HepG2 (cell line): ENCODE measurements around the gene USP7. TPM values are rescaled to one million over a fixed set of nuclear protein-coding genes. Genes with fewer than 3 reads are reported as not detected.

Experiments used
- ATF3 ChIP-seq: sonication (generic); formaldehyde crosslinking; IDR thresholded peaks from 2 replicates; pipeline ENCODE4 v1.4.0; 2020; ENCODE audit warnings: missing genetic modification reagents
- CEBPZ ChIP-seq: IDR thresholded peaks from 2 replicates; pipeline ENCODE4 v1.6.1; 2012; ENCODE audit warnings: low read length, improper control_type of control experiment
- CREBL2 ChIP-seq: sonication (generic); formaldehyde crosslinking; IDR thresholded peaks from 2 replicates; pipeline ENCODE4 v1.8.1; 2023; ENCODE audit warnings: missing genetic modification reagents, mild to moderate bottlenecking, borderline replicate concordance
- DRAP1 ChIP-seq: IDR thresholded peaks from 2 replicates; pipeline ENCODE4 v1.6.1; 2016; ENCODE audit warnings: missing genetic modification reagents, missing compliant biosample characterization
- EED ChIP-seq: sonication (generic); formaldehyde crosslinking; IDR thresholded peaks from 2 replicates; pipeline ENCODE4 v1.5.0; 2020; ENCODE audit warnings: mild to moderate bottlenecking, missing genetic modification reagents
- FOXA3 ChIP-seq: IDR thresholded peaks from 2 replicates; pipeline ENCODE4 v1.6.1; 2016; ENCODE audit warnings: missing genetic modification reagents, missing compliant biosample characterization
- HHEX ChIP-seq: IDR thresholded peaks from 2 replicates; pipeline ENCODE4 v1.6.1; 2016; ENCODE audit warnings: control low read depth
- HOXA9 ChIP-seq: sonication (generic); formaldehyde crosslinking; IDR thresholded peaks from 2 replicates; pipeline ENCODE4 v1.8.1; 2022; ENCODE audit warnings: missing genetic modification reagents, mild to moderate bottlenecking, moderate library complexity, borderline replicate concordance
- NFE2 ChIP-seq: sonication (generic); formaldehyde crosslinking; IDR thresholded peaks from 2 replicates; pipeline ENCODE4 v1.4.0; 2020; ENCODE audit warnings: missing genetic modification reagents
- NFYB ChIP-seq: sonication (generic); formaldehyde crosslinking; IDR thresholded peaks from 2 replicates; pipeline ENCODE4 v1.4.0; 2020; ENCODE audit warnings: missing genetic modification reagents
- PAXIP1 ChIP-seq: sonication (generic); formaldehyde crosslinking; conservative IDR thresholded peaks from 2 replicates; pipeline ENCODE4 v1.4.0; 2020; ENCODE audit warnings: mild to moderate bottlenecking, missing genetic modification reagents, moderate library complexity
- PBX3 ChIP-seq: sonication (generic); formaldehyde crosslinking; IDR thresholded peaks from 2 replicates; pipeline ENCODE4 v1.8.1; 2023; ENCODE audit warnings: missing genetic modification reagents, inconsistent platforms, borderline replicate concordance
- PITX1 ChIP-seq: sonication (generic); formaldehyde crosslinking; IDR thresholded peaks from 2 replicates; pipeline ENCODE4 v1.5.1; 2020; ENCODE audit warnings: mild to moderate bottlenecking, missing genetic modification reagents
- RBFOX2 ChIP-seq: fragments of 200-400 bp; formaldehyde crosslinking; IDR thresholded peaks from 2 replicates; pipeline ENCODE4 v1.6.1; 2017; ENCODE audit warnings: low read depth, mild to moderate bottlenecking, low read length
- SRF ChIP-seq: IDR thresholded peaks from 2 replicates; pipeline ENCODE4 v1.6.1; 2011; ENCODE audit warnings: mild to moderate bottlenecking, low read depth, low read length, moderate library complexity
- TARDBP ChIP-seq: sonication (generic); formaldehyde crosslinking; IDR thresholded peaks from 2 replicates; pipeline ENCODE4 v1.8.0; 2022; ENCODE audit warnings: mild to moderate bottlenecking, missing genetic modification reagents
- TCF7L2 ChIP-seq: IDR thresholded peaks from 2 replicates; pipeline ENCODE4 v1.6.1; 2011; ENCODE audit warnings: mild to moderate bottlenecking, low read depth, low read length, moderate library complexity
- ZFY ChIP-seq: sonication (generic); formaldehyde crosslinking; IDR thresholded peaks from 2 replicates; pipeline ENCODE4 v1.4.0; 2020; ENCODE audit warnings: missing genetic modification reagents
- ZNF296 ChIP-seq: sonication (generic); formaldehyde crosslinking; conservative IDR thresholded peaks from 2 replicates; pipeline ENCODE4 v1.5.0; 2020; ENCODE audit warnings: mild to moderate bottlenecking, missing genetic modification reagents
- ZNF34 ChIP-seq: sonication (generic); formaldehyde crosslinking; IDR thresholded peaks from 2 replicates; pipeline ENCODE4 v1.4.0; 2020; ENCODE audit warnings: mild to moderate bottlenecking, missing genetic modification reagents, borderline replicate concordance
- ZNF580 ChIP-seq: IDR thresholded peaks from 2 replicates; pipeline ENCODE4 v1.6.1; 2016; ENCODE audit warnings: low read depth, borderline replicate concordance
- ZNF737 ChIP-seq: sonication (generic); formaldehyde crosslinking; IDR thresholded peaks from 2 replicates; pipeline ENCODE4 v1.5.0; 2020; ENCODE audit warnings: missing genetic modification reagents, mild to moderate bottlenecking, borderline replicate concordance
- ZNF790 ChIP-seq: sonication (generic); formaldehyde crosslinking; IDR thresholded peaks from 2 replicates; pipeline ENCODE4 v1.8.0; 2022; ENCODE audit warnings: missing genetic modification reagents, mild to moderate bottlenecking, borderline replicate concordance
- polyA plus RNA-seq, 8 experiments: library from polyadenylated mRNA; depleted of rRNA in 3 of 8; stranded (reverse) in 7 of 8; unstranded in 1 of 8; fragments of >200 nt; fragmentation: Illumina TruSeq in 4 of 8; extraction: Trizol in 4 of 8; gene quantifications; 2 replicates each; pipeline versions ENCODE4 v1.2.1 to v1.2.3, GENCODE V29; 2011 to 2016; ENCODE audit warnings: low read depth in 4 of 8, missing spikeins in 1 of 8, mixed read lengths in 1 of 8; ENCODE audit not compliant: insufficient read depth in 1 of 8
- total RNA-seq, 5 experiments: library from RNA; depleted of rRNA; stranded (reverse); fragments of >200 nt; fragmentation: Illumina TruSeq; extraction: Trizol; gene quantifications; 2 replicates each; pipeline ENCODE4 v1.2.3, GENCODE V29; 2016; ENCODE audit warnings: low read depth in 1 of 5

The USP7 gene
- total and polyA plus RNA-seq, 2 of the 13 experiments (the other 11 are each of a cell fraction or from before 2014, with no cell fraction given) = 52.5 to 173 TPM

GRCh38 chr16:8931859-8932258, 31.8 kb downstream of the USP7 start (continued):
- TF ChIP-seq PAXIP1 (CRISPR knock-in tag) (no peak), SRF (no peak), RBFOX2 (no peak), TCF7L2 (no peak), PBX3 (no peak), DRAP1 (CRISPR knock-in tag) (no peak), NFE2 (CRISPR knock-in tag) (no peak), TARDBP (no peak), ZNF580 (CRISPR knock-in tag) (peak; percentile 88; the same call in 1 of the 2 replicates), NFYB (CRISPR knock-in tag) (no peak), HHEX (CRISPR knock-in tag) (no peak), CREBL2 (CRISPR knock-in tag) (no peak), ATF3 (CRISPR knock-in tag) (no peak), HOXA9 (CRISPR knock-in tag) (no peak), CEBPZ (no peak), PITX1 (CRISPR knock-in tag) (no peak), ZNF34 (CRISPR knock-in tag) (no peak), ZNF737 (CRISPR knock-in tag) (no peak), FOXA3 (CRISPR knock-in tag) (no peak), EED (CRISPR knock-in tag) (no peak), ZNF296 (CRISPR knock-in tag) (peak; percentile 60; the same call in 1 of the 2 replicates), ZFY (no peak), ZNF790 (CRISPR knock-in tag) (no peak)
